PFSK-1 (cell line): ENCODE data around the gene DOHH.

Experiments used
- FOXP2 ChIP-seq: optimal IDR thresholded peaks from 2 replicates; pipeline ENCODE3; 2011; ENCODE audit warnings: borderline replicate concordance, control low read depth, inconsistent platforms; ENCODE audit not compliant: insufficient read depth; ENCODE audit errors: extremely low read length, extremely low read depth
- POLR2AphosphoS5 ChIP-seq: IDR thresholded peaks from 2 replicates; pipeline ENCODE4 v1.6.1; 2012; ENCODE audit warnings: low read depth, mild to moderate bottlenecking, control low read depth, low read length, moderate library complexity
- SIN3A ChIP-seq: IDR thresholded peaks from 2 replicates; pipeline ENCODE4 v1.6.1; 2012; ENCODE audit warnings: mild to moderate bottlenecking, low read length, moderate library complexity, borderline replicate concordance; ENCODE audit not compliant: insufficient read depth
- TAF1 ChIP-seq: IDR thresholded peaks from 2 replicates; pipeline ENCODE4 v1.6.1; 2012; ENCODE audit warnings: low read length, control low read depth, borderline replicate concordance; ENCODE audit not compliant: insufficient read depth
- TF ChIP-seq, protein P1 (sequence below), 2 experiments: IDR thresholded peaks; 2 replicates each; pipeline versions ENCODE4 v1.6.1 to v1.8.0; 2011 to 2012; ENCODE audit warnings: low read depth in 2 of 2, low read length in 2 of 2, control low read depth in 1 of 2, inconsistent platforms in 1 of 2, mild to moderate bottlenecking in 1 of 2, moderate library complexity in 1 of 2; ENCODE audit not compliant: insufficient read depth in 1 of 2

Gene DOHH

DNA sequence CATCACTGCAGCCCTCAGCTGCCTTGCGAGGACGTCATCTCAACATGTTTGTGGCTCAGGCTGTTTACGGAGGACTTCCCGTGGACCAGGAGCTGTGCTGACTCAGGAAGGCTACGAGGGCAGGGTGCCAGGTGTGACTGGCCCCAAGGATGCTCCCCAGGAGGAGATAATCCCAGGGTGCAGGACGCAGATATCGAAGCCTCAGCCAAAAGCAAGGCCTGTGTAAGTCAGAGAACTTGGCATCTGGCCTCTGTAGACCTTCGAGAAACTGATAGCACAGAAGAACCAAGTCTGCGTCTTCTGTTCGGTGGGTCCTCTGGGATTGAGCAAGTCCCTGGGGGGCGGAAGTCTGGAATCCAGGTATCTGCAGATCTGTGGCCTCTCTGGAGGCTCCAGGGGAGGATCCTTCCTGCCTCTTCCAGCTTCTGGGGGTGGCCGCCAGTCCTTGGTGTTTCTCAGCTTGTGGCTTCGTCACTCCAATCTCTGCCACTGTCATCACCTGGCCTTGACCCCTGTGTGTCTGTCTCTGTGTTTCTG, 2.6 kb upstream of the DOHH start:
- TF ChIP-seq SIN3A (no peak), FOXP2 (peak; percentile 90)

GRCh38 chr19:3501780-3502179, 1.3 kb upstream of the DOHH start:
- TF ChIP-seq SIN3A (no peak), FOXP2 (no peak), POLR2AphosphoS5 (no peak), TAF1 (no peak)
- TF ChIP-seq, protein P1, sequence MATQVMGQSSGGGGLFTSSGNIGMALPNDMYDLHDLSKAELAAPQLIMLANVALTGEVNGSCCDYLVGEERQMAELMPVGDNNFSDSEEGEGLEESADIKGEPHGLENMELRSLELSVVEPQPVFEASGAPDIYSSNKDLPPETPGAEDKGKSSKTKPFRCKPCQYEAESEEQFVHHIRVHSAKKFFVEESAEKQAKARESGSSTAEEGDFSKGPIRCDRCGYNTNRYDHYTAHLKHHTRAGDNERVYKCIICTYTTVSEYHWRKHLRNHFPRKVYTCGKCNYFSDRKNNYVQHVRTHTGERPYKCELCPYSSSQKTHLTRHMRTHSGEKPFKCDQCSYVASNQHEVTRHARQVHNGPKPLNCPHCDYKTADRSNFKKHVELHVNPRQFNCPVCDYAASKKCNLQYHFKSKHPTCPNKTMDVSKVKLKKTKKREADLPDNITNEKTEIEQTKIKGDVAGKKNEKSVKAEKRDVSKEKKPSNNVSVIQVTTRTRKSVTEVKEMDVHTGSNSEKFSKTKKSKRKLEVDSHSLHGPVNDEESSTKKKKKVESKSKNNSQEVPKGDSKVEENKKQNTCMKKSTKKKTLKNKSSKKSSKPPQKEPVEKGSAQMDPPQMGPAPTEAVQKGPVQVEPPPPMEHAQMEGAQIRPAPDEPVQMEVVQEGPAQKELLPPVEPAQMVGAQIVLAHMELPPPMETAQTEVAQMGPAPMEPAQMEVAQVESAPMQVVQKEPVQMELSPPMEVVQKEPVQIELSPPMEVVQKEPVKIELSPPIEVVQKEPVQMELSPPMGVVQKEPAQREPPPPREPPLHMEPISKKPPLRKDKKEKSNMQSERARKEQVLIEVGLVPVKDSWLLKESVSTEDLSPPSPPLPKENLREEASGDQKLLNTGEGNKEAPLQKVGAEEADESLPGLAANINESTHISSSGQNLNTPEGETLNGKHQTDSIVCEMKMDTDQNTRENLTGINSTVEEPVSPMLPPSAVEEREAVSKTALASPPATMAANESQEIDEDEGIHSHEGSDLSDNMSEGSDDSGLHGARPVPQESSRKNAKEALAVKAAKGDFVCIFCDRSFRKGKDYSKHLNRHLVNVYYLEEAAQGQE (IDR thresholded peaks at IDR 0.05; ENCODE audit: insufficient read depth in 1 of 2, low read depth in 2 of 2, low read length in 2 of 2): no peak

DNA sequence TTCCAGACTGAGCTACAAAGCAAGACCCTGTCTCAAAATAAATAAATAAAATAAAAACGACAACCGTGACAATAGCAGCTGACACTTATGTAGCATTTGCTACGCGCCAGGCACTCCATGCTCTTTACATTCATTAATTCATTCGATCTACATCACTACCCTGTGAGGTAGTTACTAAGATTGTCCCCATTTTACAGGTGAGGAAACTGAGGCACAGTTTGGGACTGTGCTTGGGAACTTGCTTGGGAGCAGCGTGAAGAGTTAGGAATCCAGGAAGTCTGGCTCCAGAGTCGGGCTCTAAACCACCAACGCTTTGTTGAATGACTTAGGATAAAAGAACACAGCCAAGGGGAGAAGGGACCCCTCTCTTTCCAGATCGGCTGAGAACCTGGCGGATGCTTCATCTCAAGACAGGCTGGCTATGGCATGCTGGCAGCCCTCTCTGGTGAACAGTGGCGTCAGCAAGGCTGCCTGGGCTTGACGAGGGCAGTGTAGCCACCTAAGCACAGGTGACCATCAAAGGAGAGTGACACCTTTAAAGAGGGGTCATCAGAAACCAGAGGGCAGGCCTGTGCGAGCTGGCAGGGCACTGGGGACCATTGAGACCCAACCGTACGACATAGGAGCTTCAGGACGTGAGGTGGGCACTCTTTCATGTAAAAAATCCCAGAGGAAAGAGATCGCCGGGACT, 591 bp downstream of the DOHH start:
- TF ChIP-seq TAF1 (no peak), SIN3A (no peak), POLR2AphosphoS5 (no peak), FOXP2 (no peak)
- TF ChIP-seq, protein P1 (IDR thresholded peaks at IDR 0.05; ENCODE audit: insufficient read depth in 1 of 2, low read depth in 2 of 2, low read length in 2 of 2): no peak

GRCh38 chr19:3497757-3498520, 2.5 kb downstream of the DOHH start:
- no peak for TF ChIP-seq POLR2AphosphoS5
- TF ChIP-seq SIN3A: no peak
- TF ChIP-seq, protein P1 (IDR thresholded peaks at IDR 0.05; ENCODE audit: insufficient read depth in 1 of 2, low read depth in 2 of 2, low read length in 2 of 2): no peak
- no peak for TF ChIP-seq FOXP2
- no peak for TF ChIP-seq TAF1

DNA sequence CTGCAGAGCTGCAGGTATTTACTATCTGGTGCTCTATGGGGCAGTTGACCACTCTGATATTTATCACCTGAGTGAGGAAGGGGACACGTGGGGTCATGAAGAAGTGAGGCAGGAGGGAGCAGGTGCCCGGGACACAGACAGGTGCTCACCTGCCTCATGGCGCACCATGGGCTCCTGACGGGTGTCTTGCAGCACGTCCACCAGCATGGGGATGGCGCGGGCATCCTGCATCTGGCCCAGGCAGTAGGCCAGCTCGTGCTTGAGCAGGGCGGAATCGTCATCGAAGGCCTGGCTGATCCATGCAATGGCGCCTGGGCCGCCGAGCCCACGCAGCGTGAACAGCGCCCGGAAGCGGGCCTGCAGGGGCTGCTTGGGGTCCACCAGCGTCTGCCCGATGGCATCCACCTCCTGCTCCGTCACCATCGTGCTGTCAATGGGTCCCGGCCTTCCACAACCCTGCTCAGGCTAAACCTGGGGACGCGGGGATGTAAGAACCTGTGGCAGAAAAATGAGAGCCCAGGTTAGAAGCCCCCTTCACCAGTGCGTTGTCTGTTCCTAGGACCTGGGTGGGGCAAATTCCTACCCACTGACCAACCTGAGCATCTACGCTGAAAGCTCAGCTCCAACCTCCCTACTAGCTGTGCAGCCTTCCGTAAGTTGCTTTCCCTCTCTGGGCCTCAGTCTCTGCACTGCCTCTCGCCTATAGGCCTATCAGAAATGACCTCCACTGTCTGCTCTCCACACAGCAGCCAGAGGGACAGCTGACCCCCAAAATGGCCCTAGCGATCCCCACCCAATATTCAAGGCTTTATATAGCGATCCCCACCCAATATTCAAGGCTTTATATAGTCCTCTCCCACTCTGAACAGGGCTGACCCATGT, 3.8 kb downstream of the DOHH start:
- TF ChIP-seq SIN3A: no peak
- TF ChIP-seq FOXP2: no peak
- no peak for TF ChIP-seq POLR2AphosphoS5
- TF ChIP-seq, protein P1 (IDR thresholded peaks at IDR 0.05; ENCODE audit: insufficient read depth in 1 of 2, low read depth in 2 of 2, low read length in 2 of 2): no peak
- no peak for TF ChIP-seq TAF1
